A549 (cell line): Measurements from ENCODE around the gene PAFAH2.

Experiments
- CEBPB ChIP-seq, 2 experiments: fragments of >200 bp in 1 of 2; sonication (Bioruptor Twin) in 1 of 2; formaldehyde crosslinking in 1 of 2; IDR thresholded peaks; 2 replicates each; pipeline ENCODE4 v1.6.1; 2012 to 2016
- FOSB ChIP-seq: fragments of 250-450 bp; sonication (Bioruptor Pico); IDR thresholded peaks from 2 replicates; pipeline ENCODE4 v1.5.0; 2020; ENCODE audit warnings: mild to moderate bottlenecking, moderate library complexity
- MAX ChIP-seq: IDR thresholded peaks from 2 replicates; pipeline ENCODE4 v1.6.1; 2012
- MYC ChIP-seq: IDR thresholded peaks from 2 replicates; pipeline ENCODE4 v1.6.1; 2012; ENCODE audit warnings: mild to moderate bottlenecking, inconsistent platforms, low read length, improper control_type of control experiment, borderline replicate concordance
- POLR2A ChIP-seq: IDR thresholded peaks from 2 replicates; pipeline ENCODE4 v1.6.1; 2012; ENCODE audit warnings: mild to moderate bottlenecking, low read length
- ZSCAN20 ChIP-seq: fragments of 250-450 bp; sonication (Bioruptor Pico); IDR thresholded peaks from 2 replicates; pipeline ENCODE4 v1.8.0; 2022; ENCODE audit warnings: mild to moderate bottlenecking, moderate library complexity
- TF ChIP-seq, protein P1 (sequence below): fragments of >200 bp; sonication (Bioruptor Twin); formaldehyde crosslinking; IDR thresholded peaks from 3 replicates; pipeline ENCODE4 v1.5.1; 2016

DNA sequence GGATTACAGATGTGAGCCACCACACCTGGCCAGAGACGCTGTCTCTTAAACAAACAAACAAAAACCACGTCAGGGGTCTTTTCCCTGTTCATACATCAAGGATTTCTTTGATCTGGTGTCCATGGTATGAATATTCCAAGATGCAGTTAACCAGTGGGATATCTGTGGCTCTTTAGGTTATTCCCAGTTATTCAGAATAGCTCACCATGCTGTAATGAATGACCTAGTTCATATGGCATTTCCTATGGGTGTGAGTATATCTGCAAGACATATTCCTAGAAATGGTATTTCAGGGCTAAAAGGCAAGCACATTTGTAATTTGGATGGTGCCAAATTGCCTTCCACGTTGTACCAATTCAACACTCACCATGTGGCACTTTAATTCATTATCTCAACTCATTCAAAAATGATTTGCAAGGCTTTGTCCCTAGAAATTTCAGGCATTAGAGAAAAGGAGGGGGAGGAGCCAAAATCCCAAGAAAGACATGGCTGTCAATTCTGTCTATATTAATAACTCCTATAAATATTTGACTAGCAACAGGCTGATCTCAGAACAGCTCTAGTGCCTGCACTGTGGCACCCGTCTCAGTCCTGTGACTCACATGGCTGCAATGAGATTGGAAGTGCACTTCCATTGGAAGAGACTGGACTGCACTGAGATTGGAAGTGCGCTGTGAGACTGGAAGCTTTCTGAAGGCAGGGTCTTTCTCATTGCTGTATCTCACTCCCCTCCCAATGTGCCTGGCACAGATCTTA, 85.6 kb downstream of the PAFAH2 start:
- TF ChIP-seq, protein P1, sequence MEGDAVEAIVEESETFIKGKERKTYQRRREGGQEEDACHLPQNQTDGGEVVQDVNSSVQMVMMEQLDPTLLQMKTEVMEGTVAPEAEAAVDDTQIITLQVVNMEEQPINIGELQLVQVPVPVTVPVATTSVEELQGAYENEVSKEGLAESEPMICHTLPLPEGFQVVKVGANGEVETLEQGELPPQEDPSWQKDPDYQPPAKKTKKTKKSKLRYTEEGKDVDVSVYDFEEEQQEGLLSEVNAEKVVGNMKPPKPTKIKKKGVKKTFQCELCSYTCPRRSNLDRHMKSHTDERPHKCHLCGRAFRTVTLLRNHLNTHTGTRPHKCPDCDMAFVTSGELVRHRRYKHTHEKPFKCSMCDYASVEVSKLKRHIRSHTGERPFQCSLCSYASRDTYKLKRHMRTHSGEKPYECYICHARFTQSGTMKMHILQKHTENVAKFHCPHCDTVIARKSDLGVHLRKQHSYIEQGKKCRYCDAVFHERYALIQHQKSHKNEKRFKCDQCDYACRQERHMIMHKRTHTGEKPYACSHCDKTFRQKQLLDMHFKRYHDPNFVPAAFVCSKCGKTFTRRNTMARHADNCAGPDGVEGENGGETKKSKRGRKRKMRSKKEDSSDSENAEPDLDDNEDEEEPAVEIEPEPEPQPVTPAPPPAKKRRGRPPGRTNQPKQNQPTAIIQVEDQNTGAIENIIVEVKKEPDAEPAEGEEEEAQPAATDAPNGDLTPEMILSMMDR: no peak
- TF ChIP-seq CEBPB (IDR thresholded peaks at IDR 0.05) (no peak), POLR2A (no peak), ZSCAN20 (CRISPR knock-in tag) (no peak), MAX (no peak), MYC (no peak), FOSB (CRISPR knock-in tag) (no peak)
